ENCODE measurements around the gene RAB3B. TPM values are rescaled to one million over a fixed set of nuclear protein-coding genes. Genes with fewer than 3 reads are reported as not detected.

The RAB3B gene
- total and polyA plus RNA-seq, 9 of the 15 experiments (the other 6 are each of a cell fraction or from before 2014, with no cell fraction given): 0.07 to 0.47 (median 0.27) TPM

GRCh38 chr1:51878616-51879336, 111.7 kb downstream of the RAB3B start, which contains the start of gene NRDC (continued):
- peak in 1 of 2 experiments; percentile 55 for TF ChIP-seq E2F6 (IDR thresholded peaks at IDR 0.05; ENCODE audit: borderline replicate concordance in 1 of 2, extremely low read depth in 1 of 2, insufficient read depth in 1 of 2, insufficient read length in 1 of 2, low read depth in 1 of 2, low read length in 1 of 2, poor library complexity in 1 of 2, severe bottlenecking in 1 of 2)
- TF ChIP-seq ELF1 (tag; IDR thresholded peaks at IDR 0.05): peak; percentile 90
- TF ChIP-seq SMC3 (conservative IDR thresholded peaks at IDR 0.05; ENCODE audit: insufficient read depth, low read depth, low read length): no peak
- TF ChIP-seq NEUROD1 (IDR thresholded peaks at IDR 0.05; ENCODE audit: borderline replicate concordance, low read depth, low read length, partially characterized antibody): peak; percentile 94
- TF ChIP-seq HCFC1 (IDR thresholded peaks at IDR 0.05; ENCODE audit: low read depth, low read length): peak; percentile 69; the same call in 1 of the 2 replicates
- no peak for TF ChIP-seq RNF219 (CRISPR knock-in tag; IDR thresholded peaks at IDR 0.05)
- TF ChIP-seq ZBTB11 (CRISPR knock-in tag; IDR thresholded peaks at IDR 0.05): peak in 2 of 3 experiments; percentile 35 to 84; a peak in 2 of 6 replicates
- no peak for TF ChIP-seq ZBTB26 (CRISPR knock-in tag; IDR thresholded peaks at IDR 0.05)
- TF ChIP-seq ZBTB43 (CRISPR knock-in tag; IDR thresholded peaks at IDR 0.05): no peak; the same call in 1 of the 2 replicates
- TF ChIP-seq TCFL5 (CRISPR knock-in tag; conservative IDR thresholded peaks at IDR 0.05): no peak
- TF ChIP-seq U2AF2 (optimal IDR thresholded peaks at IDR 0.05; ENCODE audit: low read depth, low read length): no peak
- TF ChIP-seq PYGO2 (tag; IDR thresholded peaks at IDR 0.05): no peak
- no peak for TF ChIP-seq GABPB2 (CRISPR knock-in tag; conservative IDR thresholded peaks at IDR 0.05)
- peak; percentile 58; the same call in 1 of the 2 replicates for TF ChIP-seq ZNF449 (CRISPR knock-in tag; IDR thresholded peaks at IDR 0.05)
